Stimulated activated naive CD8-positive, alpha-beta T cell treated with anti-CD3 and anti-CD28 coated beads, Interleukin-15, Interleukin-2, amounts not matched to agents 100 ng/mL and 50 ng/mL, for 24 hours (primary cell): ENCODE measurements around the gene ERBB4.

Experiments used
- H3K27ac Mint-ChIP-seq: one replicate; pipeline ENCODE4 v1.8.0; 2021; ENCODE audit warnings: mild to moderate bottlenecking, mixed read lengths
- H3K27me3 Mint-ChIP-seq: one replicate; pipeline ENCODE4 v1.8.0; 2021; ENCODE audit warnings: mixed read lengths
- H3K36me3 Mint-ChIP-seq: one replicate; pipeline ENCODE4 v1.8.0; 2021; ENCODE audit warnings: low read depth, mixed read lengths
- H3K4me1 Mint-ChIP-seq: one replicate; pipeline ENCODE4 v1.8.0; 2021; ENCODE audit warnings: low read depth, mixed read lengths
- H3K4me3 Mint-ChIP-seq: one replicate; pipeline ENCODE4 v1.8.0; 2021; ENCODE audit warnings: mild to moderate bottlenecking, mixed read lengths
- H3K9me3 Mint-ChIP-seq: one replicate; pipeline ENCODE4 v1.8.0; 2021; ENCODE audit warnings: mixed read lengths

Gene ERBB4

GRCh38 chr2:211860224-211860623 lies 678.4 kb downstream of the ERBB4 start:
- Mint-ChIP-seq H3K36me3 (no peaks in the 10 kb centered on the region), H3K4me1 (no peaks in the 10 kb centered on the region)

GRCh38 chr2:211854832-211855231 lies 683.8 kb downstream of the ERBB4 start:
- Mint-ChIP-seq H3K36me3 (no peaks in the 10 kb centered on the region), H3K4me1 (no peaks in the 10 kb centered on the region), H3K27ac (no peak overlapping the region), H3K4me3 (no peak overlapping the region), H3K27me3 (no peaks in the 10 kb centered on the region), H3K9me3 (no peaks in the 10 kb centered on the region)

More at GRCh38 chr2:211860224-211860623, 678.4 kb downstream of the ERBB4 start:
- Mint-ChIP-seq H3K27ac (no peak overlapping the region), H3K4me3 (no peak overlapping the region), H3K27me3 (no peaks in the 10 kb centered on the region), H3K9me3 (peaks cover 4% of the 10 kb centered on the region)

GRCh38 chr2:211846714-211847113 lies 691.9 kb downstream of the ERBB4 start:
- no peaks in the 10 kb centered on the region for H3K27me3 Mint-ChIP-seq
- no peaks in the 10 kb centered on the region for H3K9me3 Mint-ChIP-seq
- no peak overlapping the region for H3K4me3 Mint-ChIP-seq
- H3K4me1 Mint-ChIP-seq: no peaks in the 10 kb centered on the region
- H3K27ac Mint-ChIP-seq: no peak overlapping the region
- H3K36me3 Mint-ChIP-seq: no peaks in the 10 kb centered on the region

GRCh38 chr2:211846036-211846400 lies 692.6 kb downstream of the ERBB4 start:
- no peak overlapping the region for H3K27ac Mint-ChIP-seq
- H3K4me3 Mint-ChIP-seq: no peak overlapping the region
- no peaks in the 10 kb centered on the region for H3K36me3 Mint-ChIP-seq
- H3K4me1 Mint-ChIP-seq: no peaks in the 10 kb centered on the region
- no peaks in the 10 kb centered on the region for H3K9me3 Mint-ChIP-seq
- H3K27me3 Mint-ChIP-seq: no peaks in the 10 kb centered on the region

- Mint-ChIP-seq H3K36me3 (no peaks in the 10 kb centered on the region), H3K4me1 (no peaks in the 10 kb centered on the region), H3K27ac (no peak overlapping the region), H3K4me3 (no peak overlapping the region), H3K27me3 (no peaks in the 10 kb centered on the region), H3K9me3 (no peaks in the 10 kb centered on the region)
Observed at GRCh38 chr2:211845338-211846035, 693.1 kb downstream of the ERBB4 start.

- no peaks in the 10 kb centered on the region for H3K27me3 Mint-ChIP-seq
- H3K4me1 Mint-ChIP-seq: no peaks in the 10 kb centered on the region
- H3K27ac Mint-ChIP-seq: no peak overlapping the region
- H3K36me3 Mint-ChIP-seq: no peaks in the 10 kb centered on the region
- H3K9me3 Mint-ChIP-seq: peaks cover 3% of the 10 kb centered on the region
- no peak overlapping the region for H3K4me3 Mint-ChIP-seq
Observed at GRCh38 chr2:211837706-211838105, 700.9 kb downstream of the ERBB4 start.

- Mint-ChIP-seq H3K4me3 (no peak overlapping the region), H3K27ac (no peak overlapping the region), H3K4me1 (no peaks in the 10 kb centered on the region), H3K27me3 (no peaks in the 10 kb centered on the region), H3K36me3 (no peaks in the 10 kb centered on the region), H3K9me3 (peaks cover 3% of the 10 kb centered on the region)
Observed at GRCh38 chr2:211837206-211837605, 701.4 kb downstream of the ERBB4 start.

GRCh38 chr2:211836409-211836808 lies 702.2 kb downstream of the ERBB4 start:
- Mint-ChIP-seq H3K27me3 (no peaks in the 10 kb centered on the region), H3K36me3 (no peaks in the 10 kb centered on the region), H3K27ac (no peak overlapping the region), H3K4me1 (no peaks in the 10 kb centered on the region), H3K9me3 (peaks cover 3% of the 10 kb centered on the region), H3K4me3 (no peak overlapping the region)

- H3K36me3 Mint-ChIP-seq: no peaks in the 10 kb centered on the region
- peaks cover 3% of the 10 kb centered on the region for H3K9me3 Mint-ChIP-seq
- H3K4me3 Mint-ChIP-seq: no peak overlapping the region
- no peak overlapping the region for H3K27ac Mint-ChIP-seq
- H3K27me3 Mint-ChIP-seq: no peaks in the 10 kb centered on the region
- no peaks in the 10 kb centered on the region for H3K4me1 Mint-ChIP-seq
Observed at GRCh38 chr2:211835695-211836094, 702.9 kb downstream of the ERBB4 start.

- H3K4me1 Mint-ChIP-seq: no peaks in the 10 kb centered on the region
- H3K9me3 Mint-ChIP-seq: peaks cover 5% of the 10 kb centered on the region
- H3K36me3 Mint-ChIP-seq: no peaks in the 10 kb centered on the region
- no peak overlapping the region for H3K27ac Mint-ChIP-seq
- H3K27me3 Mint-ChIP-seq: no peaks in the 10 kb centered on the region
- no peak overlapping the region for H3K4me3 Mint-ChIP-seq
Observed at GRCh38 chr2:211833582-211834279, 704.9 kb downstream of the ERBB4 start.

GRCh38 chr2:211829725-211830124 lies 708.9 kb downstream of the ERBB4 start:
- H3K4me1 Mint-ChIP-seq: no peaks in the 10 kb centered on the region
- H3K4me3 Mint-ChIP-seq: no peak overlapping the region
- H3K27ac Mint-ChIP-seq: no peak overlapping the region
- no peaks in the 10 kb centered on the region for H3K36me3 Mint-ChIP-seq
- peaks cover 7% of the 10 kb centered on the region for H3K9me3 Mint-ChIP-seq
- no peaks in the 10 kb centered on the region for H3K27me3 Mint-ChIP-seq

GRCh38 chr2:211823886-211824479 lies 714.6 kb downstream of the ERBB4 start:
- Mint-ChIP-seq H3K4me1 (no peaks in the 10 kb centered on the region), H3K4me3 (no peak overlapping the region), H3K27me3 (no peaks in the 10 kb centered on the region), H3K9me3 (peaks cover 3% of the 10 kb centered on the region), H3K36me3 (no peaks in the 10 kb centered on the region), H3K27ac (no peak overlapping the region)

- Mint-ChIP-seq H3K27ac (no peak overlapping the region), H3K4me3 (no peak overlapping the region), H3K4me1 (no peaks in the 10 kb centered on the region), H3K9me3 (no peaks in the 10 kb centered on the region), H3K27me3 (no peaks in the 10 kb centered on the region), H3K36me3 (no peaks in the 10 kb centered on the region)
Observed at GRCh38 chr2:211822686-211823335, 715.8 kb downstream of the ERBB4 start.

GRCh38 chr2:211816754-211817153 lies 721.8 kb downstream of the ERBB4 start:
- Mint-ChIP-seq H3K27ac (no peak overlapping the region), H3K4me3 (no peak overlapping the region), H3K36me3 (no peaks in the 10 kb centered on the region), H3K27me3 (no peaks in the 10 kb centered on the region), H3K9me3 (peaks cover under 1% of the 10 kb centered on the region), H3K4me1 (no peaks in the 10 kb centered on the region)

- Mint-ChIP-seq H3K27ac (no peak overlapping the region), H3K4me3 (no peak overlapping the region), H3K9me3 (peaks cover 3% of the 10 kb centered on the region), H3K36me3 (no peaks in the 10 kb centered on the region), H3K4me1 (no peaks in the 10 kb centered on the region), H3K27me3 (no peaks in the 10 kb centered on the region)
Observed at GRCh38 chr2:211812587-211812986, 726.0 kb downstream of the ERBB4 start.
